IPS-15b (cell line): Measurements from ENCODE around the gene FAM83G.

Source experiments
- H3K27me3 ChIP-seq: one replicate; pipeline ENCODE4 v1.6.1; 2013; ENCODE audit warnings: low read length; ENCODE audit not compliant: control insufficient read depth, insufficient read depth
- H3K36me3 ChIP-seq: one replicate; pipeline ENCODE4 v1.6.1; 2013; ENCODE audit warnings: low read length; ENCODE audit not compliant: control insufficient read depth, insufficient read depth
- H3K4me1 ChIP-seq: one replicate; pipeline ENCODE4 v1.6.1; 2013; ENCODE audit warnings: mild to moderate bottlenecking, low read length; ENCODE audit not compliant: control insufficient read depth, insufficient read depth
- H3K4me3 ChIP-seq: one replicate; pipeline ENCODE4 v1.5.1; 2013; ENCODE audit warnings: low read depth, low read length
- H3K9ac ChIP-seq: one replicate; pipeline ENCODE4 v1.6.1; 2013; ENCODE audit warnings: low read depth, mild to moderate bottlenecking, low read length
- H3K9me3 ChIP-seq: one replicate; pipeline ENCODE4 v1.6.1; 2013; ENCODE audit warnings: mild to moderate bottlenecking, low read length; ENCODE audit not compliant: control insufficient read depth, insufficient read depth

The FAM83G gene

DNA sequence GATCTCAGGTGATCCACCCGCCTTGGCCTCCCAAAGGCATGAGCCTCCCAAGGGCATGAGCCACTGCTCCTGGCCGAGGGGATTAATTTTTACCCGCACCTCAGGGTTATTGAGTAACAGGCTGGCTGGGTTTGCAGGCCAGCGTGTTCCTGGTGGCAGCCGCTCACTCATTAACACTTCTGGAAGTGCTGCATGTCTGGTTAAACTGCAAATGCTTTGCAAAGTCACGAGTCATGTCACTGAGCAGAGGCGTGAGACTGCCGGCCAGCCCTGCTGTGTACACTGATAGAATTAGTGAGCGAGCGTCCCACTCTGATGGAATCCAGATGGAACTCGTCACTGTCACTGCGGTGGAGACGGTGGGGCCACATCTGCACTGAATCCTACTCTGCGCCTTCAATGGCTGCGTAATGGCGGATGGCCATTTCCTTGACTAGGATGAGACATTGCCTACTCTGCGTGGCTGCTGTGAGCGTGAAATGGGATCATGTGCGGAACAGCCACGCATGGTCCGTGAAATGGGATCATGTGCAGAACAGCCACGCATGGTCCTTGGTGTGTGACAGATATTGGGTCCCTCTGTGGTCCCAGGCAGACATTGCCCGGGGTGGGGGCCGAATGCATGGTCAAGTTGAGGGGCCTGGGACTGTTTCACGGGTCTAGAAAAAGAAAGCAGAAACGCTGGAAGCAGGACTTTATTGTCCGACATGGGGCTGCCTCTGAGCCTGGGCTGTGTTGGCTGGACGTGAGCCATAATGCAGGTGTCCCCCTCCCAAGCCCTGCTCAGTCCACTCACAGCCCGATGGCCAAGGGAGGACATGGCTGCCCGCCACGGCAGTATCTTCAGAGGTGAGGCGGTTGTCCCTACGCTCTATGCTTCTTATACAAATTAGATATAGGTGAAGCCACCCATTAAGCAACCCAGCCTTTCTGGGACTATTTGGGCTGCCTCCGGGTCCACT is 53.3 kb downstream of the FAM83G start:
- no peaks in the 10 kb centered on the region for H3K4me1 ChIP-seq
- no peaks in the 10 kb centered on the region for H3K27me3 ChIP-seq
- no peaks in the 10 kb centered on the region for H3K9me3 ChIP-seq
- no peak overlapping the region for H3K4me3 ChIP-seq
- no peak overlapping the region for H3K9ac ChIP-seq
- no peaks in the 10 kb centered on the region for H3K36me3 ChIP-seq

DNA sequence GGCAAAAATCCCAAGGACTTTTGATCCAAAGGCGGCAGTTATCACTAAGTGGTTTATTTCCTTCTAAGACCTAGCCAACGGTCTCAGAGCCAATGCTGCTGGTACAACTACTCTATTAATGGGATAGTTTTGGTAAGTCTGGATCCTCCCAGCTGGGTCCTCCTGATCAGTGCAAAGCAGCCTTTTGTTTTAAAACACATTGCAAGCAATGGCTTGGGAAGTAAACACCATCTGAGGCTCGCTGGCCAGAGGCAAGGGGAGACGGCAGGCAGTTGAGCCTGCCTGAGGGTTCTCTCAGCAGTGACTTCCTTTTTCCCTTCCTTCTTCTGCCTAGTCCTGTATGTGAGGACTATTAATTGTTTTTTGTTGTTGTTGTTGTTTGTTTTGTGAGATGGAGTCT is 54.2 kb downstream of the FAM83G start:
- Histone ChIP-seq H3K4me3 (no peak overlapping the region), H3K27me3 (no peaks in the 10 kb centered on the region), H3K9ac (no peak overlapping the region), H3K36me3 (no peaks in the 10 kb centered on the region), H3K9me3 (no peaks in the 10 kb centered on the region), H3K4me1 (no peaks in the 10 kb centered on the region)

DNA sequence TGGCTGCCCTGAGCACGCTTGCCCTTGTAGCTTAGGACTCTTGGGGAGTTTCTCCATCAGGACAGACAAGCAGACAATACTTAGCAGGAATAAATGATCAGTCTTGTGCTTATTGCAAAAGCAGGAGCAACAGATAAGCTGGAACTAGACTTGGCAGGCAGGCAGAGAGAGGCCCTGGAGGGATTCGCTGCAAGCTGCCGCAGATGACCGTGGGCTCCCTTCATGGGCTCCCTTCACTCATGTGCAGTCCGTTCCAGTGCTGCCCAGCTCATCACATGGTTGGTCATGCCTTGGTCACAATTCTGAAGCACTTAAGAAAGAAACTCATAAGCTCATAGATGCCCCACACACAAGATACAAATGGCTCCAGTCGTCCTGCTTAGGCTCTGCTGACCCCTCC is 55.0 kb downstream of the FAM83G start:
- Histone ChIP-seq H3K4me3 (no peak overlapping the region), H3K27me3 (no peaks in the 10 kb centered on the region), H3K4me1 (no peaks in the 10 kb centered on the region), H3K9me3 (no peaks in the 10 kb centered on the region), H3K9ac (no peak overlapping the region), H3K36me3 (no peaks in the 10 kb centered on the region)

DNA sequence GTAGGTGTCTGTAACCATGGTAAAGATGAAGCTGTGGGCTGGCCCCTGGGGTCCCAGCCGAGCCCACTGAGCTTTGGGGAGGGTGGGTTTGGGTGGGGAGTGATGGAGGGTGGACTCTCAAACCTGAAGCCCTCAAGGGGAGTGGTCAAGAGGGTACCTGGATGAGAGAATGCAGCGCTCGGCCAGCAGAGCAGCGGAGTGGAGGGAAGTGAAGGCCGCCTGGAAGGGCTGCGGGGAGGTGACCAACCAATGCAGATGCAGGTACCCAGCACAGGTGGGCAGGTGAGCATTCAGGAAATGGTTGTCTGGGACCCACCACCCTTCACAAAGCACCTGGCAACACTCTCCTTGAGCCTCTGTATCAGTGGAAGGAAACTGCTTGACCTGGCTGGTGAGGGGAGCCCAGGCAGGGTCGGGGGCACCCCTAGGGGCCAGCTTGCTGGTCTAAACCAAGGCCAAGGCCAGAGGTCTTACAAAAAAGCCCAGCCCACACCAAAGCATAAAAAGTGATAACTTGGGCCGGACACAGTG is 56.0 kb downstream of the FAM83G start:
- H3K9ac ChIP-seq: no peak overlapping the region
- H3K4me3 ChIP-seq: no peak overlapping the region
- no peaks in the 10 kb centered on the region for H3K4me1 ChIP-seq
- H3K9me3 ChIP-seq: no peaks in the 10 kb centered on the region
- no peaks in the 10 kb centered on the region for H3K27me3 ChIP-seq
- H3K36me3 ChIP-seq: no peaks in the 10 kb centered on the region

DNA sequence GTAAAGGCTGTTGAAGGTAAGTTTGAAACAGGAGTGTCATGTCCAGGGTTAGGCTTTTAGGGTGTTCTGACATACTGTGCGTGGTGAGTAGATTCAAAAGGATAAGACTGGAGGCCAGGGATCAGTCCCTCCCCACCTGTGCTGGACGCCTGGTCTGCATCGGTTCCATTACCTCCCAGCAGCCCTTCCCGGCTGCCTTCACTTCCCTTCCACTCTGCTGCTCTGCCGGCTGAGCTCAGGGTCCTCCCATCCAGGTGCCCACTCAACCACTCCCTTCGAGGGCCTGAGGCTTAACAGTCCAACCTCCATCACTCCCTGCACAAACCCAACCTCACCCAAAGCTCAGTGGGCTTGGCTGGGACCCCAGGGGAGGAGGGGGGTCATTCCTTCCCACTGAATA is 56.7 kb downstream of the FAM83G start:
- Histone ChIP-seq H3K9ac (no peak overlapping the region), H3K9me3 (no peaks in the 10 kb centered on the region), H3K4me1 (no peaks in the 10 kb centered on the region), H3K27me3 (no peaks in the 10 kb centered on the region), H3K36me3 (no peaks in the 10 kb centered on the region), H3K4me3 (no peak overlapping the region)

DNA sequence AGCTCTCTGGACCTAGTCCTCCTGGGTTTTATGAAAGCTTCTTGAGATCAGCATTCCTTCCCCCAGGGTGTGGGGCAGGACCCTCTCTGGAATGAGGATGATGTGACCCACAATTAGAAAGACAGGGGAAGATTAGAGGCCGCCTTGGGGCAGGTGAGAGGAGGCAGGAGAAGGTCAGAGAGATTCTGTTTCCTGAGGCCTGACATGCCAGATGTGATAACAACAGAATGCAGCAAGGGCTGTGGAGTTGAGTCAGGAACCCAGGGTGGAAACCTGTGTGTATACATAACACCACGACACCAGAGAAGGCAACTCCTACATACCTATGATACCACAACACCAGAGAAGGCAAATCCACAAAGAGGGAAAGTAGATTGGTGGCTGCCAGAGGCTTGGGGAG is 58.0 kb downstream of the FAM83G start:
- Histone ChIP-seq H3K9ac (no peak overlapping the region), H3K4me1 (no peaks in the 10 kb centered on the region), H3K36me3 (no peaks in the 10 kb centered on the region), H3K9me3 (no peaks in the 10 kb centered on the region), H3K4me3 (no peak overlapping the region), H3K27me3 (no peaks in the 10 kb centered on the region)

DNA sequence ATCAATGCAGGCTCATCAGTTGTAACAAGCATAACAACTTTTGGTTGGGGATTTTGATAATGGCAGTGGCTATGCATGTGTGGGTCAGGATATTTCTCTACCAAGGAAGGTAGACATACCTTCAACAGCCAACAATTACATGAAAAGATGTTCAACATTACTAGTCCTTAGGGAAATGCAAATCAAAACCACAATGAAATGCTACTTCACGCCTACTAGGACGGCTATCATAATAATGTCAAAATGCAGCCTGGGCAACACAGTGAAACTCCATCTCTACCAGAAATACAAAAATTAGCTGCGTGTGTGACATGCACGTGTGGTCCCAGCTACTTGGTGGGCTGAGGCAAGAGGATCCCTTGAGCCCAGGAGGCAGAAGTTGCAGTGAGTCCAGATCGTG is 59.9 kb downstream of the FAM83G start:
- Histone ChIP-seq H3K4me1 (no peaks in the 10 kb centered on the region), H3K9ac (no peak overlapping the region), H3K27me3 (no peaks in the 10 kb centered on the region), H3K36me3 (no peaks in the 10 kb centered on the region), H3K9me3 (no peaks in the 10 kb centered on the region), H3K4me3 (no peak overlapping the region)

DNA sequence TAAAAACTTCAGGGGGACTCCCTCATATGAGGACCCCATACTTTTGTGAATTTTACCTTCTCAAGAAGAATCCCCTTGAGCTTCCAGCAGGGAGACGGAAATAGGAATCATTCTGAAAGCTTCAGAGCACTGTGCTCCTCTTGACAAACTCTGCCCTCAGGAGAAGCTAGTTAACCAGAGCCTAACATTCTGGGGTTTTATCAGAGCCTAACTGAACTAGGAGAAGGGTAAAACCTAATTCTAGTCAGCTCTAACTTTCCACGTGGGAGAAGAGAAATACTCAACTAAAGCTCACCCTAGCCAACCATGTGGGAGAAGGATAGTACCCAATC is 65.9 kb downstream of the FAM83G start:
- Histone ChIP-seq H3K4me1 (no peaks in the 10 kb centered on the region), H3K9ac (no peak overlapping the region), H3K9me3 (no peaks in the 10 kb centered on the region), H3K27me3 (no peaks in the 10 kb centered on the region), H3K36me3 (no peaks in the 10 kb centered on the region), H3K4me3 (no peak overlapping the region)

DNA sequence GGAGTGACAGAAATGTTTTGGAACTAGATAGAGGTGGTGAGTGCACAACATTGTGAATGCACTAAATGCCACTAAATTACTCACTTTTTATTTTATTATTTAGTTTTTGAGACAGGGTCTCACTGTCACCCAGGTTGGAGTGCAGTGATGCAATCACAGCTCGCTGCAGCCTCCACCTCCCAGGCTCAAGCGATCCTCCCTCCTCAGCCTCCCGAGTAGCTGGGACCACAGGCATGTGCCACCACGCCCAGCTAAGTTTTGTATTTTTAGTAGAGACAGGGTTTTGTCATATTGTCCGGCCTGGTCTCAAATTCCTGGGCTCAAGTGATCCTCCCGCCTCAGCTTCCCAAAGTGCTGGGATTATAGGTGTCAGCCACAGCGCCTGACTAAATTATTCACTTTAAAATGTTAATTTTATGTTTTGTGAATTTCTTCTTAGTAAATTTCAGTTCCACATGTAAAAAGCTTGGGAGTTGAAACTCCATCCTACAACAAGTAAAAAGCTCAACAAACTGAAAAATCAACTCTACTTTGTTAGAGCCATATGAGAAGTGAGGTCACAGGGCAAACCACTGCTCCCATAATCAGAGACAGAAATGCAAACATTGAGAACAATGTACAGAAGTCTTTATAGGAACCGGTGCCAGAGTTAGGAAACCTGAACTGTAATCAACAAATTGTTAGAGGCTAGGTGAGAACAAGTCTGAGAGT is 66.4 kb downstream of the FAM83G start:
- no peaks in the 10 kb centered on the region for H3K4me1 ChIP-seq
- H3K9ac ChIP-seq: no peak overlapping the region
- no peak overlapping the region for H3K4me3 ChIP-seq
- no peaks in the 10 kb centered on the region for H3K27me3 ChIP-seq
- no peaks in the 10 kb centered on the region for H3K9me3 ChIP-seq
- H3K36me3 ChIP-seq: no peaks in the 10 kb centered on the region

DNA sequence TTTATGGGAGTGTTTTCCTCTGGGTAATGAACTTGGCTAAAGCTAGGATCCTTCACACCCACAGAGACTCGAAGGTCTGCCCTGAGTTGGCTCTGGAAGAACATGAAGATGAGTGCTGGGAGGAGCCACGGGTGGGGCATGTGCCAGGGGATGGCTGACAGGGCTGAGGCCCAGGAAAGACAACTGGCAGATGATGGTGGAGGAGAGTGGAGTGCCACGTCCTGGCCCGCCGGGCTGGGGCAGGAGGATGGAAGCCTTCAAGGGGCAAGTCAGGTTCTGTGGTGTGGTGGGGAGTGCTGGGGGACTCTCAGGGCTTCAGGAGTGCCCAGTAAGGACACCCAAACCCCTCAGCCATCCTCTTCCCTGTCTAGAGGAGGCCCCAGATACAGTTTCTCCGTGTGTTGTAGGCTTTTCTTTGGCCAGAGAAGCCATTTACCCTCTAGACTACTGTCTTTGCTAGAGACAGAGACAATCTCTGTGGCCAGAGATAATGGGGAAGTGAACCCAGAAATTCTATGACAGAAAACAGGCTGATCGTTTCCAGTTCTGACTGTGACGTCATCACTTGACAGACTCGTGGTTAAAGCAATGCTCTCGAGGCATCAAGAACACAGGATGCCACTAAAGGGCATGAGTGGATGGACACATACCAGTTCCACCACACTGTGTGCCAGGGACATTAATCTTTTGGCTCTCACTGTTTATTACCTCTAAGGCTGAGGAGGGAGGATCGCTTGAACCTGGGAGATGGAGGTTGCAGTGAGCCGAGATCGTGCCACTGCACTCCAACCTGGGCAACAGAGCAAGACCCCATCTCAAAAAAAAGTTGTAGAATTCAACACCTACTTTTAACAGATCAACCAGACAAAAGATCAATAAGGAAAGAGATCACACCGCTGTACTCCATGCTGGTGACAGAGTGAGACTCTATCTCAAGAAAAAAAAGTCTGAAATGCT is 71.2 kb downstream of the FAM83G start:
- Histone ChIP-seq H3K4me1 (no peaks in the 10 kb centered on the region), H3K27me3 (no peaks in the 10 kb centered on the region), H3K36me3 (peaks cover 6% of the 10 kb centered on the region), H3K4me3 (no peak overlapping the region), H3K9ac (no peak overlapping the region), H3K9me3 (no peaks in the 10 kb centered on the region)

DNA sequence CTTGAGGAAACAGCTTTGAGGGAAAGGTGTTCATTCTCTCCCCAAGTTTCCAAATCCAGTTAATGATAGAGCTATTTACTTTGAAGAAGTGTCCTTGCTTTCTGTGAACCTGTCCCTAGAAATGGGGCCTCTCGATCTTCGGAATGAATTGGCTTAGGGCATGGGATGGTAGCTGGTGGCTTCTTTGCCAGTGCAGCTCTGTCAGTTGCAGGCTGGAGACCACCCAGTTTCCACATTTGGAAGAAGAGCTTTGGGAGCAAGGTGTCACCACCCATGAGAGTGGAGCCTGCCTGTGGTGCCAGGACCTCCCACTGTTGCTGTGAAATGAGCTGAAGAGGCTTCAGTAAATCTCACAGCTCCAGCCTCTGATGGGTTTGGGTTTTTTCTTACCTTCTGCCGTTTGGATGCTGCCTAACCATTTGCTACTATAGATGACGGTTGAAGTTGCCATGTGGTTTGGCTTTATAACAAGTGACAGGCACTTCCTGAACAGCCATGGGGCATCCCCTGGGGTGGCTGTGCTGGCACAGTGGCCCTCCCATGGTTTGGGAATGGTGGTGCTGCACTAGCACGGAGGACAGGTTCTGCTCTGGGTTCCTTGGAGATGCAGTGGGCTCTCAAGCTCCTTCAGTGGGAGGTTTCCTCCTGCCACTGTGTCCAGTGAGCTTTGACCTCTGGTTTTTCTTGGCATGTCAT is 72.1 kb downstream of the FAM83G start:
- Histone ChIP-seq H3K27me3 (no peaks in the 10 kb centered on the region), H3K36me3 (peaks cover 6% of the 10 kb centered on the region), H3K9ac (no peak overlapping the region), H3K9me3 (no peaks in the 10 kb centered on the region), H3K4me3 (no peak overlapping the region), H3K4me1 (no peaks in the 10 kb centered on the region)
